Epidermal melanocyte (primary cell): ENCODE measurements around the gene DDB1.

Experiments
- DNase-seq: peaks from one replicate; pipeline ENCODE4 v3.0.0; 2011; ENCODE audit warnings: low spot score; ENCODE audit not compliant: insufficient read length

The DDB1 gene

GRCh38 chr11:61356706-61357105 lies 23.8 kb upstream of the DDB1 start:
- DNase-seq: no peak

- DNase-seq: no peak
Measured at GRCh38 chr11:61354208-61354607, 21.3 kb upstream of the DDB1 start.

DNA sequence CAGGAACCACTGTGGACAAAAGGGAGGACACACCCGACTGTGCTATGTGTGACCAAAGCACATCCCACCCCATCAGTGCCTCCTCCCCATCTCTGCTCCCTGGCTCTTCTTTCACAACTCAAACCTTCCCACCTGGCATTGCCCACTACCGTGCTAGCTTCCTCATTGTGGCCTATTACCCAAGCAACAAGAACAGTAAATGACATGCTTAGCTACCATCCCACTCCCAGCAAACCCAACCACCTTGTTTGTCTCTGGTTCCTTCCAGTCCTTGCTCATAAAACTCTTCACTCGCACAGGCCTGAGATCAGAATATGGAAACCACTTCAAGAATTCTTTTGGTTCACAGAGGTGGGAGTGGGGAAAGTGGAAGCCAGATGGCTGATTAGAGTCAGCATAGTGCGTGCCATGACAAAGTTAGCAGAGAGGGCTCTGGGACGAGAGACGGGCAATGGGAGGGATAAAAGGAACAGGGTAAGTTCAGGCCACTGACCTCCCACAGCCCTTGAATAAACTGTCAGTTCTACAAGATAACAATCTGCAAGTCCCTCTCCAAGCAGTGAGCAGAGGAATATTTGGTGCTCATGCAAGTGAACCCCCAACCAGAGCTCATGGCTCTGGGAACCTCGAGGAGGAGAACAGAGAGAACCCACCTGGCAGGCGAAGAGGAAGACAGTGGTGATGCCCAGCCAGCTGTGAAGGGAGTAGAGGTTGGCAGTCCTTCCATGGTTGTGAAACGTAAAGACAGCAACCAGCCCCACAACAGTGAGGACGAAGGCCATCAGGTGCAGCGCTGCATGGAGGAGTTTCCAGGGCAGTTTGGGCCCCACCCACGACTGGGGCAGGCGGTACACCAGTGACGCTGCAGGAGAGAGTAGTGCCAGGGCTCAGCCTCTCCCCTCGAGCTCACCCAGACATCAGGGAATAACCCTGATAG lies 20.5 kb upstream of the DDB1 start:
- DNase-seq: no peak

- DNase-seq: no peak
Measured at GRCh38 chr11:61352038-61352437, 19.1 kb upstream of the DDB1 start.

- no peak for DNase-seq
Measured at GRCh38 chr11:61350803-61351202, 17.9 kb upstream of the DDB1 start.

DNA sequence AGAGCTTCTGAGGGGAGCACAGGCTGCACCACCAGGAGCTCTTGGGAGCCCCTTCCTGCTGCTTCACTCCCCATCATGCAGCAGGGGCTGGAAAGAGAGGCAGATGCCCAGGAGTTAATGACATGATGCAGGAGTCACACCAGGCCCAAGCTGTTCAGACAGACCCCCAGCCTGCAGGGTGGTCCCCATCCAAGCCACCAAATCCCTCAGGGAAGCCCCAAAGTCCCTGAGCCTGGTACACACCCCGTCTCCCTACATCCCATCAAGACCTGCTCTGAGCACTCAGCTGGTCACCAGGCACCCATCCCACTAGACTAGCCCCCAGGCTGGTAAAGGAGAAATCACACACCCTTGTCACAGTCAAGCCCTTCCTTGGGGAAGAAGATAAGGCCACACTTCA lies 17.4 kb upstream of the DDB1 start:
- no peak for DNase-seq

DNA sequence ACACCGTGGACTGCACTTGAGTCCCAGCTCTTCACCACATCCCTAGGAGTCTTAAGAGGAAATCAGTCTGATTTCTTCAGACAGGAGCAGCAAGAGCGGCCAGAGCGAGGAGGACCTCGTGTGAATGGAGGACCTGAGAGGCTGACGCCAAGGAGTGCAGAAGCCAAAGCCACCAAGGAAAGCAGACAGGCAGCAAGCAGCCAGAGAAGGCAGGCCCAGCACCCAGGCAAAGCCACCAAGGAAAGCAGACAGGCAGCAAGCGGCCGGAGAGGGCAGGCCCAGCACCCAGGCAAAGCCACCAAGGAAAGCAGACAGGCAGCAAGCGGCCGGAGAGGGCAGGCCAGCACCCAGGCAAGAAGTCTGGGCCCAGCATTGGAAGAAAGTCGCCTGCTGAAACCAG lies 17.0 kb upstream of the DDB1 start:
- no peak for DNase-seq

GRCh38 chr11:61349189-61349751 lies 16.4 kb upstream of the DDB1 start:
- no peak for DNase-seq

DNA sequence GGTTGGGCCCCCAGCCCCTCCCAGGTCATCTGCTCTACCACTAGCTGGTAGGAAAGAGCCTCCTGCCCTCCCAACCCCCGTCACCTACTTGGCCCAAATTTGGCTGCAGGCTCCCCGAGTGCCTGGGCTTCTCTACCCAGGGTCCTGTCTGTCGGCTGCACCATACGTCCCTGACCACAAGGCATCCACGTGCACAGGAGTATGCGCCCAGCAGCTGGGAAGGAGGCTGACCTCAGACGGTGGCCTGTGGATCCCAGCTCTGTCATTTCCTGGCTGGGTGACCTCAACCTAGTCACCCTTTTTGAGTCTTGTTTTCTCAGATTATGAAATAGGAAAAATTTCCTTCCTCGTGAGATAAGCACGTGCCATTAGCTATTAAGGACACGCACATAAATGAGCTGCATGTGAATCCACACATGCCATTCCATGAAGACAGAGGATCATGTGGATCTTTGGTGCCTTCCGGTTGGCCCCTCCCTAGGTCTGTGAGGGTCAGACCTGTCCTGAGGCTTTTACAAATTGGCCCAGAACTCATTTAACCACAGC lies 15.1 kb upstream of the DDB1 start:
- DNase-seq: no peak

GRCh38 chr11:61345954-61346843 lies 13.3 kb upstream of the DDB1 start:
- no peak for DNase-seq

DNA sequence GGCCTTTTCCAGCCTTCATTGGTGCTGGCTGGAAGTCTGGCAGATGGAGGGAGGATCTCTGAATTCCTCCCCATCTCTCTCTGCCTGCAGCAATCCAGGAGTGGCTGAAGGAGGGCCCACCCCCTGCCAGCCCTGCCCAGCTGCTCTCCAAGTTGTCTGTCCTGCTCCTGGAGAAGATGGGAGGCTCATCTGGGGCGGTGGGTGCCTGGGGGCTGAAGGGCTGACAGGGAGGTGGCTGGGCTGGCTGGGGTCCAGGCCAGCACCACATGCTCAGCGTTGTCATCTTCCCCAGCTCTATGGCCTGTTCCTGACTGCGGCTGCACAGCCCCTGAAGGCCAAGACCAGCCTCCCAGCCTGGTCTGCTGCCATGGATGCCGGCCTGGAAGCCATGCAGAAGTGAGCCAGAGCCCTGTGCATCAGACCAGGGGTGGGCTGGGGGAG lies 12.3 kb upstream of the DDB1 start:
- peak; percentile 47 for DNase-seq

DNA sequence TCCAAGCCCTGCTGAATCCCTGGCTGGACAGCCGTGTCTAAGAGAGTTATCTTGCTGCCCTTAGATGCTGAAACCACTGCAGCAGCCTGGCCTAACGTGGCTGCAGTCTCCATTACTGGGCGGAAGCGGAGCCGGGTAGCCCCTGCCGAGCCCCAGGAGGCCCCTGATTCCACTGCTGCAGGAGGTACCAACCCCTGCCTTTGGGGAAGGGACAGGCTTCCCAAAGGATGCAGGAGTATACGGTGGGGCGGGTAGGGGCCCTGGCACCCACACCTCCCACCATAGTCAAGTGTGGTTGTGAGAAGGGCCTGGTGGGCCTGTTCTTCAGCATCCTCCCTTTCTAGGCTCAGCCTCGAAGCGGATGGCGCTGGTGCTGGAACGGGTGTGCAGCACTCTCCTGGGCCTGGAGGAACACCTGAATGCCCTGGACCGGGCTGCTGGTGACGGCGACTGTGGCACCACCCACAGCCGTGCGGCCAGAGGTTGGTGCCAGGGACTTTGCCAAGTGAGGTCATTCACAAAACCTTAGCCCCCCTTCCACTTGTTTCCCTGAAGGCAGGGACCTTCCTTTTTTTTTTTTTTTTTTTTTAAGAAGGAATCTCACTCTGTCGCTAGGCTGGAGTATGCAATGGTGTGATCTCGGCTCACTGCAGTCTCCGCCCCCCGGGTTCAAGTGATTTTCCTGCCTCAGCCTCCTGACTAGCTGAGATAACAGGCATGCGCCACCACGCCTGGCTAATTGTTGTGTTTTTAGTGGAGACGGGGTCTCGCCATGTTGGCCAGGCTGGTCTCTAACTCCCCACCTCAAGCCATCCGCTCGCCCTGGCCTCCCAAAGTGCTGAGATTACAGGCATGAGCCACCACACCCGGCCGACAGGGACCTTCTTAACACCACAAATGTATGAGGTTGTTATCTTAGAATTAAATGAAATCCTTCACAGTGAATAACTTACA lies 11.2 kb upstream of the DDB1 start:
- DNase-seq: no peak

DNA sequence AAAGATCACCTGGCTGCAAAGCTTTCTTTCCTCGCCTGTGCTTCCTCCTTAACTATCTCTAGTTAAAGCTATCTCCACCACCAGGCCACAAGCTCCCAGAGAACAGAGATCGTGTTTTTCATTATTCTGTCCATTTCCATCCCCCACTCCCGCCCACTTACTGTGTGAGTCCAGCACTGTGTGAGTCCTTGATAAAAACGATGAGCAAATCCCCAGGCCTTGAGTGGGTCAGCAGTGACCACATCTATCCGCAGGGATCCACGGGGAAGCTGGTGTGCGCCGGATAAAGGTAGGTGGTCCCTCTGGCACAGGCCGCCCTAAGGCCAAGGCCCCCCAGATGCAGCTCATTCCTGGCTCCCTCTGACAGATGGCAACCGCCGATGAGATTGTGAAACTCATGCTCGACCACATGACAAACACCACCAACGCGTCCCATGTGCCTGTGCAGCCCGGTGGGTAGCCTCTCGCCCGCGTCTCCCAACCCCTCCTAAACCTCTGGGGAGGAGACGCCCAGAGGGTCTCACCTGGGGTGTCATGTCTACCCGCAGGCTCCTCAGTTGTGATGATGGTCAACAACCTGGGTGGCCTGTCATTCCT lies 9.4 kb upstream of the DDB1 start:
- DNase-seq: no peak

DNA sequence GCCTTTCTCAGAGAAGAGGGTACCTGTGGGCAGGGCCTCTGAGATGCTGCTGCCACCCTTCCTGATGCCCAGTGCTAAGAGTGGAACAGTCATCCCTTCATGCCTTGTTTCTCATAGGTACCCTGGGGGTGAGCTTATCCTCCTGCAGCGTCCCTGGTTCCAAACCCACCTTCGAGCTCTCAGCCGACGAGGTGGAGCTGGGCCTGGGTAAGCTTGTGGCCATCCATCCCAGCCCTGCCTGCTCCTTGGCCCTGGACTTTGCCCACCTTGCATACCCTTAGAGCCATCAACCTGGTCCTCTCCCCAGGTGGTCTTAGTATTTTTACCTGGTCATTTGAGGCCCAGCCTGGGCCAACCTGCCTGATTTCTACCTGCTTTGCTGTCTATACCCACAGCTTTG lies 8.8 kb upstream of the DDB1 start:
- DNase-seq: no peak

DNA sequence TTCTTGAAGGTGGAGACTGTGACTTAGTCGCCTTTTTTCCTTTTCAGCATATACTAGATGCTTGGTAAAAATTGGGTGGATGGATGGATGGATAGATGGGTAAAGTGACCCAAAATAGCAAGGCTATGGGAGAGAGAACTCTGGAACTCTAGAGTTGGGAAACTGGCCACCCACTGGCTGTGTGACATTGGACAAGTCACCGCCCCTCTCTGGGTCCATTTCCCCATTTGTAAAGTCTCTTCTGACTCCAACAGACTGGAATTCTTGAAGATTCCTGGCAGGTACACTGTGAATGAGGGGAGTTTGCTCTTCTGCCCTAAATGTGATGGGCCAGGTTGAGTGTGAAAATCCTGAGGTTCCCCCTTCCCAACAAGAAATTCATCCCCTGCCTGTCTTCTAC lies 8.1 kb upstream of the DDB1 start:
- DNase-seq: no peak

DNA sequence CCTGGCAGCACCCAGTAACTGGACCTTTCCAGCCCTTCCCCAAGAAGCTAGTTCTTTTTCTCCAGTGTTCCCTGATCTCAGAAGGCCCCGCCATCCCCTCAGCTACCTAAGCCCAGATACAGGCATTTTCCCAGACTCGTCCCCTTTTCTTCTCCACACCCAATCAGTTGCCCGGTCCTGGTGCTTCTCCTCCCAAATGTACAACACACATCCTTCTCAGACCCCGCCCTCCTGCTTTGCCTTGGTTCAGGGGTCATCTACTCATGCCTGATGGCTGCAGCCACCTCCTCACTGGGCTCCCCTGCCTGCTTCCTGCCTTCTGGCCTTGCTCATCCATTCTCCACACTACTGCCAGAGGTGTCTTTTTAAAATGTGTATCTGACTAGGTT lies 6.6 kb upstream of the DDB1 start:
- DNase-seq: no peak

- no peak for DNase-seq
Measured at GRCh38 chr11:61338783-61339489, 6.0 kb upstream of the DDB1 start.

- no peak for DNase-seq
Measured at GRCh38 chr11:61337706-61338470, 5.0 kb upstream of the DDB1 start.
